Measurements from ENCODE around the gene UGP2.

UGP2 gene

GRCh38 chr2:63874204-63875130, 32.8 kb downstream of the UGP2 start:
- no peak overlapping the region for H3K4me3 ChIP-seq (ENCODE audit: control insufficient read depth, low read depth, low read length)
- TF ChIP-seq CTCF (IDR thresholded peaks at IDR 0.05; ENCODE audit: control insufficient read depth, insufficient read depth, low read depth, low read length, missing control alignments) = no peak
- DNase-seq (ENCODE audit: low read depth) = no peak

- DNase-seq (ENCODE audit: low read depth) = no peak
- no peak overlapping the region for H3K4me3 ChIP-seq (ENCODE audit: control insufficient read depth, low read depth, low read length)
- TF ChIP-seq CTCF (IDR thresholded peaks at IDR 0.05; ENCODE audit: control insufficient read depth, insufficient read depth, low read depth, low read length, missing control alignments) = no peak
Measured at GRCh38 chr2:63875131-63875527, 33.4 kb downstream of the UGP2 start.

DNA sequence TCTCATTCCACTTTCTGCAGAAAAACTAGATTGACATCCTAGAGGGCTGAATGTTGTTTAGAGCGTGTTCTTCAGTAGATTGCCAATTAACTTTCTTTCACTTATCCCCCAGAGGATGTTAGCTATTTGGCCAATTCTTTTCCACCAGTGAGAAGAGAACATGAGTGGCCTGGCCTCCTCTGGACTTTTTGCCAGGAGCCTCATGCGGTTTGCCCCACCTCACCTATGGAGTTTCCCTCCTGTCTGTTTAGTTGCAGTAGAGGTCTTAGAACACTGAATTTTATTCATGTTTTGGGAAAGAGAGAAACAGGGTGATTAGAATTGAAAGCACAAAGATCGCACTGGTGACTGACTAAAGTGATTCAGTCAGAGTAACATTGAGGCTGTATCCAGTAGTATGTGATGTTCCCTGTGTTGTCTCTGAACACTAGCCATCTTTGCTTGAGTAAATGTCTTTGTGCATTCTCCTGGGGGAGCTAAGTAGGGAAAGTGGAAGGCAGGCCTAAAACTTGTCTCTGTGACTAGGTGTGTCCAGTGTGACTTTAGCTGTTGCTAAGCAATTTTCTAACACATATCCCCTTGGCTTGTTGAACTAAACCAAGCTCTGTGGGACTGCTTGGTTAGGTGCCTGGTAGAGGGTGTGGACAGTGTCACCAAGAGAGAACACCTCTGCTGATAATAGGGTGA, 34.0 kb downstream of the UGP2 start:
- no peak for DNase-seq (ENCODE audit: low read depth)
- TF ChIP-seq CTCF (IDR thresholded peaks at IDR 0.05; ENCODE audit: control insufficient read depth, insufficient read depth, low read depth, low read length, missing control alignments) = no peak
- no peak overlapping the region for H3K4me3 ChIP-seq (ENCODE audit: control insufficient read depth, low read depth, low read length)

GRCh38 chr2:63876311-63876710, 34.6 kb downstream of the UGP2 start:
- DNase-seq (ENCODE audit: low read depth) = no peak
- H3K4me3 ChIP-seq (ENCODE audit: control insufficient read depth, low read depth, low read length) = no peak overlapping the region
- no peak for TF ChIP-seq CTCF (IDR thresholded peaks at IDR 0.05; ENCODE audit: control insufficient read depth, insufficient read depth, low read depth, low read length, missing control alignments)

DNA sequence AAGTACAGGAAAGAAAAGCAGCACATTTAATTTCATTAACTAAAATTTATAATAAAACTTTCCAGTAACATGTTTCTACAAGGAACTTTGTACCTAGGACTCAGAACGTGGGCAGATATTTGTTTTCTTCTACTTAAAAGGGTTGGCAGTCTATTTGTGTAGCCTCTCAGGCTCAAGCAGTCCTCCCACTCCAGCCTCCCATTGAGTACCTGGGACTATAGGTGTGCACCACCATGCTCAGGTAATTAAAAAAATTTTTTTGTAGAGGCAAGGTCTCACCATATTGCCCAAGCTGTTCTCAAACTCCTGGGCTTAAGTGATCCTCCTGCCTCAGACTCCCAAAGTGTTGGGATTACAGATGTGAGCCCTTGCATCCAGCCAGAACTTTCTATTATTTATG, 36.8 kb downstream of the UGP2 start:
- no peak overlapping the region for H3K4me3 ChIP-seq (ENCODE audit: control insufficient read depth, low read depth, low read length)
- no peak for DNase-seq (ENCODE audit: low read depth)
- TF ChIP-seq CTCF (IDR thresholded peaks at IDR 0.05; ENCODE audit: control insufficient read depth, insufficient read depth, low read depth, low read length, missing control alignments) = no peak

DNA sequence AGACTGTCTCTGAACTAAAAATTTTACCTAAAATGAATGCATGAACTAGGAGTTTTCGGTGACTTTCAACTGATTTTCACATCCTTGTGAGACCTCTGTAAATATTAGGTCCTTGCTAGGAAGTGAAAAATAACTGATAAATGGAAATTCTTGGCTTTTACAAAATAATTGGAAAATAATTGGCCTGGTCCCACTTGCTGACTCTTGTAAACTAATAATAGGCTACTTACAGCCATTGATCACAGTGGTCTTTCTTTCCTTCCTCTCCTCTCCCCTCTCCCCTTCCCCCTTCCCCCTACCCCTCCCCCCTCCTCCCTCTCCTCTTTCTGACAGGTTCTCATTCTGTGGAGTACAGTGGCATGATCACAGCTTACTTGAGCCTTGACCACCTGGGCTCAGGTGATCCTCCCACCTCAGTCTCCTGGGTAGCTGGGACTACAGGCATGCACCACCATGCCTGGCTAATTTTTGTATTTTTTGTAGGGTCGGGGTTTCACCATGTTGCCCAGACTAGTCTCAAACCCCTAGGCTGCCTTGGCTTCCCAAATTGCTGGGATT, 38.3 kb downstream of the UGP2 start:
- DNase-seq (ENCODE audit: low read depth) = no peak
- TF ChIP-seq CTCF (IDR thresholded peaks at IDR 0.05; ENCODE audit: control insufficient read depth, insufficient read depth, low read depth, low read length, missing control alignments) = no peak
- H3K4me3 ChIP-seq (ENCODE audit: control insufficient read depth, low read depth, low read length) = no peak overlapping the region

All from AG09309 (cell line).